ENCODE results near the gene BMX.
A peak's percentile ranks its signal among the peaks of the same experiment; 100 is the strongest.

Gene BMX

GRCh38 chrX:15509845-15510244 lies 9.2 kb downstream of the BMX start:
- no peak for DNase-seq

GRCh38 chrX:15511563-15511962 lies 11.0 kb downstream of the BMX start:
- no peak for DNase-seq

GRCh38 chrX:15512401-15512965 lies 11.9 kb downstream of the BMX start:
- DNase-seq = no peak

GRCh38 chrX:15514279-15514678 lies 13.7 kb downstream of the BMX start:
- no peak for DNase-seq

GRCh38 chrX:15515931-15516330 lies 15.3 kb downstream of the BMX start:
- DNase-seq = no peak

- DNase-seq = no peak
Observed at GRCh38 chrX:15522464-15522863, 21.9 kb downstream of the BMX start.

- DNase-seq = no peak
Observed at GRCh38 chrX:15523088-15523487, 22.5 kb downstream of the BMX start.

- no peak for DNase-seq
Observed at GRCh38 chrX:15524417-15524816, 23.8 kb downstream of the BMX start.

GRCh38 chrX:15525664-15526416 lies 25.2 kb downstream of the BMX start:
- DNase-seq = peak; percentile 23

- DNase-seq = no peak
Observed at GRCh38 chrX:15529165-15529564, 28.6 kb downstream of the BMX start.

- DNase-seq = no peak
Observed at GRCh38 chrX:15530318-15530717, 29.7 kb downstream of the BMX start.

- DNase-seq = no peak
Observed at GRCh38 chrX:15546745-15547144, 46.1 kb downstream of the BMX start.

GRCh38 chrX:15547356-15547755 lies 46.7 kb downstream of the BMX start:
- DNase-seq = no peak

GRCh38 chrX:15549189-15550012 lies 48.8 kb downstream of the BMX start:
- DNase-seq = no peak

GRCh38 chrX:15559227-15559626 lies 58.6 kb downstream of the BMX start:
- no peak for DNase-seq

- DNase-seq = no peak
Observed at GRCh38 chrX:15560924-15561323, 60.3 kb downstream of the BMX start.

- DNase-seq = no peak
Observed at GRCh38 chrX:15563056-15563455, 62.4 kb downstream of the BMX start.

- peak; percentile 60 for DNase-seq
Observed at GRCh38 chrX:15564981-15565579, 64.5 kb downstream of the BMX start.

GRCh38 chrX:15566244-15566643 lies 65.6 kb downstream of the BMX start:
- no peak for DNase-seq

- no peak for DNase-seq
Observed at GRCh38 chrX:15567267-15567666, 66.7 kb downstream of the BMX start.

GRCh38 chrX:15567886-15568616 lies 67.4 kb downstream of the BMX start:
- no peak for DNase-seq

- no peak for DNase-seq
Observed at GRCh38 chrX:15570145-15570544, 69.5 kb downstream of the BMX start.

GRCh38 chrX:15574017-15574416 lies 73.4 kb downstream of the BMX start:
- no peak for DNase-seq
